H1 (cell line): ENCODE measurements around the gene PCBP4. TPM values are rescaled to one million over a fixed set of nuclear protein-coding genes. Genes with fewer than 3 reads are reported as not detected.

Experiments
- HDAC2 ChIP-seq, 2 experiments: fragments of 300-600 bp in 1 of 2; sonication (generic) in 1 of 2; IDR thresholded peaks; 2 replicates each; pipeline ENCODE4 v1.6.1; 2011 to 2012; ENCODE audit warnings: low read depth in 2 of 2, low read length in 2 of 2, mild to moderate bottlenecking in 2 of 2, moderate library complexity in 2 of 2, borderline replicate concordance in 1 of 2, inconsistent platforms in 1 of 2
- JUND ChIP-seq: IDR thresholded peaks from 2 replicates; pipeline ENCODE4 v1.6.1; 2011; ENCODE audit warnings: mild to moderate bottlenecking, improper control_type of control experiment, low read length
- PHF8 ChIP-seq: fragments of 200-600 bp; sonication (generic); conservative IDR thresholded peaks from 2 replicates; pipeline ENCODE4 v1.7.1; 2012; ENCODE audit warnings: low read depth, mild to moderate bottlenecking, inconsistent platforms, low read length, moderate library complexity
- TAF1 ChIP-seq: IDR thresholded peaks from 2 replicates; pipeline ENCODE4 v1.6.1; 2011; ENCODE audit warnings: mild to moderate bottlenecking, low read depth, low read length
- TAF7 ChIP-seq: optimal IDR thresholded peaks from 2 replicates; pipeline ENCODE3; 2011; ENCODE audit warnings: low read depth, mild to moderate bottlenecking, inconsistent platforms, low read length, moderate library complexity, borderline replicate concordance
- polyA plus RNA-seq, 7 experiments: library from polyadenylated mRNA; depleted of rRNA in 3 of 7; stranded (reverse) in 5 of 7; unstranded in 2 of 7; fragments of >200 nt in 5 of 7; fragments of 200-250 nt in 2 of 7; gene quantifications; 1 replicate in 5 of 7; 2 replicates in 1 of 7; 4 replicates in 1 of 7; pipeline versions ENCODE4 v1.2.1 to v1.2.3, GENCODE V29; 2011 to 2013; ENCODE audit warnings: missing spikeins in 2 of 7, mixed read lengths in 2 of 7
- total RNA-seq: library from RNA; stranded (reverse); fragmentation: NEBNext Ultra II Directional; extraction: Animal tissue kit (Norgen Biotek cat#: 25700); gene quantifications from 2 replicates; pipeline ENCODE4 v1.2.1, GENCODE V29; 2021

PCBP4 gene
- total and polyA plus RNA-seq, 2 of the 8 experiments (the other 6 are each of a cell fraction or from before 2014, with no cell fraction given) = 16.4 to 34.1 TPM

GRCh38 chr3:51945031-51945840, 22.0 kb downstream of the PCBP4 start (continued):
- TF ChIP-seq TAF1 = no peak
- no peak for TF ChIP-seq HDAC2 (IDR thresholded peaks at IDR 0.05; ENCODE audit: borderline replicate concordance in 1 of 2, low read depth in 2 of 2, low read length in 2 of 2)
- no peak for TF ChIP-seq PHF8
- TF ChIP-seq JUND = no peak
- no peak for TF ChIP-seq TAF7
